Sigmoid colon (tissue), 7 donors: ENCODE results near the gene MPV17. TPM values are rescaled to one million over a fixed set of nuclear protein-coding genes. Genes with fewer than 3 reads are reported as not detected.

Experiments
- DNase-seq: peaks from one replicate; pipeline ENCODE4 v3.0.0-alpha.2; 2019
- H3K27ac ChIP-seq, 4 donors: fragments of 200-600 bp; sonication (generic); one replicate each; pipeline ENCODE4 v1.5.1; 2016 to 2019; ENCODE audit warnings: mild to moderate bottlenecking in 1 of 4
- H3K27me3 ChIP-seq, 3 donors: fragments of 200-600 bp; sonication (generic); one replicate each; pipeline ENCODE4 v1.5.1; 2019; ENCODE audit warnings: mild to moderate bottlenecking in 1 of 3
- H3K36me3 ChIP-seq, 4 donors: fragments of 200-600 bp; sonication (generic); one replicate each; pipeline ENCODE4 v1.5.1; 2016 to 2019
- H3K4me1 ChIP-seq, 4 donors: fragments of 200-600 bp; sonication (generic); one replicate each; pipeline ENCODE4 v1.5.1; 2017 to 2019
- H3K4me3 ChIP-seq, 4 donors: fragments of 200-600 bp; sonication (generic); one replicate each; pipeline ENCODE4 v1.5.1; 2017 to 2019; ENCODE audit warnings: mild to moderate bottlenecking in 2 of 4, moderate library complexity in 1 of 4
- H3K9me3 ChIP-seq, 4 donors: fragments of 200-600 bp in 3 of 4; sonication (generic) in 3 of 4; one replicate each; pipeline versions ENCODE4 v1.5.1 to v1.6.1; 2013 to 2019
- CTCF ChIP-seq, 4 experiments: fragments of 450-650 bp in 3 of 4; fragments of 200-600 bp in 1 of 4; IDR thresholded peaks; one replicate each; pipeline ENCODE4 v1.5.1; 2016 to 2019; ENCODE audit warnings: antibody characterized with exemption in 4 of 4, mild to moderate bottlenecking in 3 of 4, moderate library complexity in 2 of 4
- EP300 ChIP-seq, 4 donors: sonication (generic); formaldehyde crosslinking; IDR thresholded peaks; one replicate each; pipeline ENCODE4 v1.6.1; 2017; ENCODE audit warnings: antibody characterized with exemption in 4 of 4
- POLR2A ChIP-seq, 2 donors: fragments of 450-650 bp; IDR thresholded peaks; one replicate each; pipeline ENCODE4 v1.6.1; 2016; ENCODE audit warnings: antibody characterized with exemption in 2 of 2, mild to moderate bottlenecking in 2 of 2, moderate library complexity in 2 of 2
- POLR2AphosphoS5 ChIP-seq, 4 donors: sonication (generic); formaldehyde crosslinking; IDR thresholded peaks; one replicate each; pipeline ENCODE4 v1.6.1; 2017; ENCODE audit warnings: antibody characterized with exemption in 4 of 4
- WGBS, 2 donors: extraction: QIAGEN DNeasy Blood & Tissue Kit; methylation state at CpG; one replicate each; pipeline ENCODE4 v1.1.7; 2013; 5-methylcytosine and 5-hydroxymethylcytosine counted together
- intact Hi-C: fragments of 100-400 bp; cut with DNase I; formaldehyde crosslinking; loops from one replicate; pipeline ENCODE4 v1.15.1; 2023
- polyA plus RNA-seq, 3 donors: library from polyadenylated mRNA; stranded (reverse); fragments of 200-250 nt; gene quantifications; one replicate each; pipeline ENCODE4 v1.2.3, GENCODE V29; 2013
- total RNA-seq, 4 donors: library from RNA; depleted of rRNA; stranded (reverse); fragments of >200 nt; gene quantifications; one replicate each; pipeline ENCODE4 v1.1.0, GENCODE V29; 2016
- donor health status: healthy with polysubstance abuse.
- donor health status: Bipolar disorder and iron deficiency.
- donor health status: healthy.

The MPV17 gene
- total and polyA plus RNA-seq, 7 donors: 22.2 to 68.6 (median 59.9) TPM

GRCh38 chr2:27350106-27350693, 27.3 kb upstream of the MPV17 start:
- Histone ChIP-seq H3K36me3 (peaks cover 0 to 5% (median 0%) of the 10 kb centered on the region in 4 donors), H3K27ac (no peak overlapping the region), H3K9me3 (no peaks in the 10 kb centered on the region), H3K4me1 (peaks cover 0 to 17% (median 12%) of the 10 kb centered on the region in 4 donors), H3K4me3 (no peak overlapping the region), H3K27me3 (no peaks in the 10 kb centered on the region)
- TF ChIP-seq POLR2A (IDR thresholded peaks at IDR 0.05) (no peak), CTCF (IDR thresholded peaks at IDR 0.05) (no peak), POLR2AphosphoS5 (IDR thresholded peaks at IDR 0.05) (no peak), EP300 (IDR thresholded peaks at IDR 0.05) (no peak)
- intact Hi-C loops: loop anchor here (10.0 kb wide), 1 partner anchor 135 kb away; the partner anchor contains the start of genes ATRAID, CAD and SLC5A6
- WGBS, 2 donors: 91 to 93% methylated on average over 7 of the region's 7 CpGs
- DNase-seq: no peak

GRCh38 chr2:27347641-27348040, 24.7 kb upstream of the MPV17 start:
- Histone ChIP-seq H3K27ac (no peak overlapping the region), H3K9me3 (no peaks in the 10 kb centered on the region), H3K27me3 (no peaks in the 10 kb centered on the region), H3K36me3 (peaks cover 0 to 12% (median 2%) of the 10 kb centered on the region in 4 donors), H3K4me3 (no peak overlapping the region), H3K4me1 (peaks cover 0 to 7% (median 0%) of the 10 kb centered on the region in 4 donors)
- no peak for DNase-seq
- intact Hi-C loops: no loop called here
- TF ChIP-seq EP300 (IDR thresholded peaks at IDR 0.05): no peak
- no peak for TF ChIP-seq POLR2A (IDR thresholded peaks at IDR 0.05)
- no peak for TF ChIP-seq CTCF (IDR thresholded peaks at IDR 0.05)
- no peak for TF ChIP-seq POLR2AphosphoS5 (IDR thresholded peaks at IDR 0.05)
- WGBS, 2 donors: 92 to 100% methylated on average over 2 of the region's 2 CpGs

GRCh38 chr2:27336173-27336572, 13.3 kb upstream of the MPV17 start:
- no peak for TF ChIP-seq CTCF (IDR thresholded peaks at IDR 0.05)
- TF ChIP-seq POLR2AphosphoS5 (IDR thresholded peaks at IDR 0.05): no peak
- WGBS, 2 donors: 95 to 97% methylated on average over 7 of the region's 7 CpGs
- intact Hi-C loops: no loop called here
- DNase-seq: no peak
- H3K4me1 ChIP-seq: no peaks in the 10 kb centered on the region
- H3K9me3 ChIP-seq: no peaks in the 10 kb centered on the region
- H3K27me3 ChIP-seq: no peaks in the 10 kb centered on the region
- peaks cover 39 to 100% (median 56%) of the 10 kb centered on the region in 4 donors for H3K36me3 ChIP-seq
- H3K27ac ChIP-seq: no peak overlapping the region
- H3K4me3 ChIP-seq: no peak overlapping the region

GRCh38 chr2:27335311-27335710, 12.4 kb upstream of the MPV17 start:
- Histone ChIP-seq H3K27ac (no peak overlapping the region), H3K36me3 (peaks cover 34 to 100% (median 50%) of the 10 kb centered on the region in 4 donors), H3K27me3 (no peaks in the 10 kb centered on the region), H3K4me3 (no peak overlapping the region), H3K9me3 (no peaks in the 10 kb centered on the region), H3K4me1 (no peaks in the 10 kb centered on the region)
- intact Hi-C loops: no loop called here
- TF ChIP-seq CTCF (IDR thresholded peaks at IDR 0.05): no peak
- no peak for TF ChIP-seq EP300 (IDR thresholded peaks at IDR 0.05)
- no peak for TF ChIP-seq POLR2AphosphoS5 (IDR thresholded peaks at IDR 0.05)
- TF ChIP-seq POLR2A (IDR thresholded peaks at IDR 0.05): no peak
- DNase-seq: no peak
- 95 to 97% methylated on average over 3 of the region's 3 CpGs for WGBS, 2 donors

GRCh38 chr2:27324720-27325119, 1.8 kb upstream of the MPV17 start:
- no peak overlapping the region for H3K4me3 ChIP-seq
- no peak for DNase-seq
- no peak overlapping the region for H3K27ac ChIP-seq
- peaks cover 0 to 30% (median 20%) of the 10 kb centered on the region in 4 donors for H3K4me1 ChIP-seq
- TF ChIP-seq EP300 (IDR thresholded peaks at IDR 0.05): no peak
- no peak for TF ChIP-seq POLR2AphosphoS5 (IDR thresholded peaks at IDR 0.05)
- no peak for TF ChIP-seq POLR2A (IDR thresholded peaks at IDR 0.05)
- no peak for TF ChIP-seq CTCF (IDR thresholded peaks at IDR 0.05)
- H3K9me3 ChIP-seq: no peaks in the 10 kb centered on the region
- intact Hi-C loops: no loop called here
- no peaks in the 10 kb centered on the region for H3K27me3 ChIP-seq
- peaks cover 18 to 42% (median 25%) of the 10 kb centered on the region in 4 donors for H3K36me3 ChIP-seq
- WGBS, 2 donors: 94% methylated on average over 5 of the region's 5 CpGs
